Keratinocyte (primary cell): ENCODE data around the gene GTF2H2C. TPM values are rescaled to one million over a fixed set of nuclear protein-coding genes. Genes with fewer than 3 reads are reported as not detected.

ENCODE experiments used
- DNase-seq: peaks from one replicate; pipeline ENCODE4 v3.0.0-alpha.2; 2011; ENCODE audit warnings: low read depth, missing footprints, low spot score
- FAIRE-seq: peaks from 2 replicates; lab custom pipeline; 2011; peaks lifted over from hg19 to GRCh38; lab: Jason Lieb, UNC
- H2AFZ ChIP-seq: 2 replicates; pipeline ENCODE4 v1.6.0; 2012; ENCODE audit warnings: low read length, control low read depth, inconsistent platforms; ENCODE audit not compliant: control insufficient read depth
- H3K27ac ChIP-seq: 2 replicates; pipeline ENCODE4 v1.5.1; 2011; ENCODE audit warnings: low read length; ENCODE audit not compliant: control insufficient read depth, insufficient read depth
- H3K27me3 ChIP-seq: 3 replicates; pipeline ENCODE4 v1.6.0; 2011; ENCODE audit warnings: low read length; ENCODE audit not compliant: control insufficient read depth, insufficient read depth; ENCODE audit errors: extremely low read depth
- H3K36me3 ChIP-seq, 2 experiments: 2 replicates in 1 of 2; 3 replicates in 1 of 2; pipeline ENCODE4 v1.5.1; 2011; ENCODE audit warnings: low read length in 2 of 2, mild to moderate bottlenecking in 1 of 2; ENCODE audit not compliant: control insufficient read depth in 2 of 2, insufficient read depth in 2 of 2; ENCODE audit errors: extremely low read depth in 1 of 2
- H3K4me1 ChIP-seq: 3 replicates; pipeline ENCODE4 v1.5.1; 2011; ENCODE audit warnings: low read length; ENCODE audit not compliant: control insufficient read depth, insufficient read depth; ENCODE audit errors: extremely low read depth
- H3K4me2 ChIP-seq: 3 replicates; pipeline ENCODE4 v1.6.0; 2011; ENCODE audit warnings: low read depth, low read length; ENCODE audit not compliant: control insufficient read depth, insufficient read depth; ENCODE audit errors: extremely low read depth
- H3K4me3 ChIP-seq, 3 experiments: fragments of 200-600 bp in 1 of 3; sonication (generic) in 1 of 3; 2 replicates in 2 of 3; 3 replicates in 1 of 3; pipeline ENCODE4 v1.5.1; 2011 to 2016; ENCODE audit warnings: low read length in 3 of 3, mild to moderate bottlenecking in 3 of 3, control low read depth in 2 of 3, inconsistent platforms in 1 of 3, low read depth in 1 of 3, mixed read lengths in 1 of 3, mixed run types in 1 of 3, moderate library complexity in 1 of 3; ENCODE audit not compliant: control insufficient read depth in 2 of 3, insufficient read depth in 2 of 3; ENCODE audit errors: extremely low read depth in 1 of 3
- H3K79me2 ChIP-seq: 2 replicates; pipeline ENCODE4 v1.6.0; 2012; ENCODE audit warnings: low read length; ENCODE audit not compliant: control insufficient read depth, insufficient read depth
- H3K9ac ChIP-seq: 3 replicates; pipeline ENCODE4 v1.6.0; 2011; ENCODE audit warnings: low read length; ENCODE audit not compliant: control insufficient read depth, insufficient read depth; ENCODE audit errors: extremely low read depth
- H3K9me1 ChIP-seq: 3 replicates; pipeline ENCODE4 v1.6.0; 2011; ENCODE audit warnings: low read length; ENCODE audit not compliant: control insufficient read depth, insufficient read depth; ENCODE audit errors: extremely low read depth
- H3K9me3 ChIP-seq: 2 replicates; pipeline ENCODE4 v1.5.1; 2012; ENCODE audit warnings: low read depth, low read length; ENCODE audit not compliant: control insufficient read depth
- H4K20me1 ChIP-seq: 3 replicates; pipeline ENCODE4 v1.6.0; 2011; ENCODE audit warnings: low read length; ENCODE audit not compliant: control insufficient read depth, insufficient read depth; ENCODE audit errors: extremely low read depth
- EZH2 ChIP-seq: IDR thresholded peaks from one replicate; pipeline ENCODE4 v1.6.1; 2012; ENCODE audit warnings: inconsistent platforms, mild to moderate bottlenecking, low read length, moderate library complexity
- dilution Hi-C: fragments of 300-500 bp; cut with MboI; formaldehyde crosslinking; loops from one replicate; pipeline ENCODE4 v1.7.0; 2020; ENCODE audit warnings: low sequenced_read_pairs; ENCODE audit not compliant: extremely low pct_ligation_motif_present
- polyA plus RNA-seq, 5 experiments: library from polyadenylated mRNA; depleted of rRNA in 3 of 5; stranded (reverse) in 3 of 5; stranded (forward) in 1 of 5; unstranded in 1 of 5; fragments of >200 nt; gene quantifications; 1 replicate in 1 of 5; 2 replicates in 3 of 5; 3 replicates in 1 of 5; pipeline versions ENCODE4 v1.2.1 to v1.2.3, GENCODE V29; 2011 to 2012; ENCODE audit warnings: missing spikeins in 2 of 5, low read depth in 1 of 5, low replicate concordance in 1 of 5
- TF ChIP-seq, protein P1 (sequence below), 3 experiments: IDR thresholded peaks in 1 of 3; conservative IDR thresholded peaks in 1 of 3; optimal IDR thresholded peaks in 1 of 3; 2 replicates in 2 of 3; 3 replicates in 1 of 3; pipeline versions ENCODE3 to v1.5.1; 2011; ENCODE audit warnings: low read length in 3 of 3, mild to moderate bottlenecking in 3 of 3, moderate library complexity in 2 of 3, control low read depth in 1 of 3, inconsistent platforms in 1 of 3; ENCODE audit not compliant: insufficient read depth in 2 of 3; ENCODE audit errors: extremely low read depth in 1 of 3

GTF2H2C gene
- polyA plus RNA-seq, 1 donor (not counting 4 experiments of a cell fraction or from before 2014, with no cell fraction given), result 37.3 TPM

GRCh38 chr5:69522035-69522434, 38.0 kb upstream of the GTF2H2C start:
- Histone ChIP-seq H3K27me3 (no peaks in the 10 kb centered on the region), H3K9ac (no peak overlapping the region), H3K27ac (no peak overlapping the region), H3K4me3 (no peak overlapping the region), H3K9me1 (no peaks in the 10 kb centered on the region), H3K9me3 (no peaks in the 10 kb centered on the region), H4K20me1 (no peaks in the 10 kb centered on the region), H3K4me1 (peaks cover 11% of the 10 kb centered on the region), H3K36me3 (no peaks in the 10 kb centered on the region), H3K79me2 (no peaks in the 10 kb centered on the region), H2AFZ (no peak overlapping the region), H3K4me2 (no peak overlapping the region)
- FAIRE-seq (no peak), DNase-seq (no peak)
- TF ChIP-seq, protein P1, sequence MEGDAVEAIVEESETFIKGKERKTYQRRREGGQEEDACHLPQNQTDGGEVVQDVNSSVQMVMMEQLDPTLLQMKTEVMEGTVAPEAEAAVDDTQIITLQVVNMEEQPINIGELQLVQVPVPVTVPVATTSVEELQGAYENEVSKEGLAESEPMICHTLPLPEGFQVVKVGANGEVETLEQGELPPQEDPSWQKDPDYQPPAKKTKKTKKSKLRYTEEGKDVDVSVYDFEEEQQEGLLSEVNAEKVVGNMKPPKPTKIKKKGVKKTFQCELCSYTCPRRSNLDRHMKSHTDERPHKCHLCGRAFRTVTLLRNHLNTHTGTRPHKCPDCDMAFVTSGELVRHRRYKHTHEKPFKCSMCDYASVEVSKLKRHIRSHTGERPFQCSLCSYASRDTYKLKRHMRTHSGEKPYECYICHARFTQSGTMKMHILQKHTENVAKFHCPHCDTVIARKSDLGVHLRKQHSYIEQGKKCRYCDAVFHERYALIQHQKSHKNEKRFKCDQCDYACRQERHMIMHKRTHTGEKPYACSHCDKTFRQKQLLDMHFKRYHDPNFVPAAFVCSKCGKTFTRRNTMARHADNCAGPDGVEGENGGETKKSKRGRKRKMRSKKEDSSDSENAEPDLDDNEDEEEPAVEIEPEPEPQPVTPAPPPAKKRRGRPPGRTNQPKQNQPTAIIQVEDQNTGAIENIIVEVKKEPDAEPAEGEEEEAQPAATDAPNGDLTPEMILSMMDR (optimal IDR thresholded peaks at IDR 0.05 in 1 of 3, IDR thresholded peaks at IDR 0.05 in 1 of 3, conservative IDR thresholded peaks at IDR 0.05 in 1 of 3; ENCODE audit: extremely low read depth in 1 of 3, insufficient read depth in 2 of 3, low read length in 3 of 3), result no peak
- no peak for TF ChIP-seq EZH2
- dilution Hi-C loops, result no loop called here

- Histone ChIP-seq H3K27me3 (no peaks in the 10 kb centered on the region), H3K79me2 (no peaks in the 10 kb centered on the region), H3K4me3 (no peak overlapping the region), H3K4me2 (no peak overlapping the region), H3K9me3 (no peaks in the 10 kb centered on the region), H3K9ac (no peak overlapping the region), H3K27ac (no peak overlapping the region), H3K36me3 (no peaks in the 10 kb centered on the region), H4K20me1 (no peaks in the 10 kb centered on the region), H3K9me1 (no peaks in the 10 kb centered on the region), H3K4me1 (peaks cover 20% of the 10 kb centered on the region), H2AFZ (no peak overlapping the region)
- TF ChIP-seq, protein P1 (optimal IDR thresholded peaks at IDR 0.05 in 1 of 3, IDR thresholded peaks at IDR 0.05 in 1 of 3, conservative IDR thresholded peaks at IDR 0.05 in 1 of 3; ENCODE audit: extremely low read depth in 1 of 3, insufficient read depth in 2 of 3, low read length in 3 of 3), result no peak
- no peak for TF ChIP-seq EZH2
- no peak for FAIRE-seq
- dilution Hi-C loops, result no loop called here
- no peak for DNase-seq
Observed at GRCh38 chr5:69525490-69525889, 34.5 kb upstream of the GTF2H2C start.
